Kidney capillary endothelial cell (primary cell): ENCODE results near the gene PRIMPOL.
A peak's percentile ranks its signal among the peaks of the same experiment; 100 is the strongest.
"Not testable (repeated sequence)": the region's sequence is repeated elsewhere in the genome, so short reads cannot be mapped to it uniquely, and the experiment has no call there.

ENCODE experiments used
- DNase-seq: peaks from one replicate; pipeline ENCODE4 v3.0.0-alpha.2; 2018; ENCODE audit warnings: low spot score

PRIMPOL gene

DNA sequence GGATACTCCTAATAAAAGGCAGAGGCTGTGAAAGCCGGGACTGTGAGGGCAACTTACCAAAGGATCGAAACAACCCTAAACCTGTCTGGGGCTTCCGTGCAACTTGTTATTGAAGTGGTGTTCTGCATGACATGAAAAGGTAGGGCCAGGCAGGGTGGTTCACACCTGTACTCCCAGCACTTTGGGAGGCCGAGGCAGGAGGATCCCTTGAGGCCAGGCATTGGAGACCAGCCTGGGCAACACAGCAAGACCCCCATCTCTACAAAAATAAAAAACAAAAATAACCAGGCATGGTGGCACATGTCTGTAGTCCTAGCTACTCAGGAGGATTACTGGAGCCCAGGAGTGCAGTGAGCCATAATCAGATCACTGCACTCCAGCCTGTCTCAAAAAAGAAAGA lies 12.6 kb upstream of the PRIMPOL start:
- no peak for DNase-seq

DNA sequence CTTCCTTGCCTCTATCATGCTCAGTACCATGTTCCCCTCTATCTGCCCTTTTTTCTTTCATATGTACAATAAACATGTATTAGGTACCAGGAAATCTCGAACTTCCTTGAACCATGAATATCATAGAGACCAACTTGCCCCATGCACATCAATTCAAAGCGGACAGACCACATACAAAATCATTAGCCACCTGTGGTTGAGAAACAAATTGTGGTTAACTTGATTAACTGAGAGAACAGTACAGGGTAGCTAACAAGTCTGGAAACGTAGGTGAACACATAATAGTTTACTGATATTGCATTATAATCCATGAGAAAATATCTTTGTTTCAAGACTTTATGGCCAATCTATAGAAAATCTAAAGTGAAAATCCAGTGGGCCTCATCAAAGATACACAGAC lies 8.5 kb upstream of the PRIMPOL start:
- no peak for DNase-seq

- DNase-seq: no peak
Observed at GRCh38 chr4:184641451-184641850, 8.1 kb upstream of the PRIMPOL start.

DNA sequence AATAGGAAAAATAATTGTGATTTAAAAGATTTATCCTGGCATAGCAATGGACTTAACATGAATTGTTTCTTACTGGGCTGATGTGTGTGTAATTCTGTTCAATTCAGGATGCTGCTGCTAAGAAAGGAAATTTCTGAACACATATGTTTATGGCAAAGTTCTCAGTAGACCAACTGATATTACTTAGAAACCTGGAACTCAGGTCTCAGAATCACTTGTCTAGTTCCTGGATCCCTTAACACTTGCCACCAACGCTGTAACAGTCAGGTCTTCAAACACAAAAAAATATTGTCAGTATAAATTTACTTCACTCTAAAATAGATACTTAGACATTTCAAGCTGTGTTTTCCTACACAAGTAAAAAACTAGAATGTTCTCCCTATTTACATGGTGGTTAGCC lies 5.8 kb upstream of the PRIMPOL start:
- DNase-seq: no peak

- peak; percentile 47 for DNase-seq
Observed at GRCh38 chr4:184644553-184645307, 4.8 kb upstream of the PRIMPOL start.

DNA sequence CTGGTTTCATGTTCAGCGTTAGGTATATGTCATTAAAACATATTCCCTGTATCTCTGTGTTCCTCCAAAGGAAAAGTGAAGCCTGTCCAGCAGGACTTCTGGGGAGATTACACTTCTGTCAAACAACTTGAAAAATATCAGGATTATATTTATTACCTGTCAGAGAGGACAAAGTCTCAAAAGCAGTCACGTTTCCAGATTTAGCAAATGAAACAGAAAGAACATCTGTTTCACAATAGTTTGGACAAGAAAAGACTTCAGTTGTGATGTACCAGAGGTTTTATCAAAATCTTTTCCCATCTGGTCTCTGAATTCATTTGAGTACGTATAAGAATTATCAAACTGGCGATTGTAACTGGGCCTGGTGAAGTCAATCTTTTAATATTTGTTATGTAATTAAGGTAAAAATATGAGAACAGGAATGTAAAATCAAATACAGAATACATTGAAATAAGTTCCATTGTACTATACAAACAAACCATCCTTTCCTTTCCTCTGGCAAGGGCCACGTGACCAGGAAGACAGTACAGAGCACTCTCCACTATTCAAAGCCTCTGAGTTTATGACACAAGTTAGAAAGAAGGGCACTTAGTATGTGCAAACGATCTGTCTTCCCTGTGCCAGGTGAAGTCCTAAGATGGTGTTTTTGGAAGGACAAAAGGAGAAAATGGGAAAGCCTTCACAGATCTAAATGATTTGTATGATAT lies 3.5 kb upstream of the PRIMPOL start:
- no peak for DNase-seq

- DNase-seq: peak; percentile 37
Observed at GRCh38 chr4:184647266-184648053, 2.1 kb upstream of the PRIMPOL start.

GRCh38 chr4:184648054-184648312 lies 1.6 kb upstream of the PRIMPOL start:
- no peak for DNase-seq

- no peak for DNase-seq
Observed at GRCh38 chr4:184648313-184649025, 1.1 kb upstream of the PRIMPOL start.

DNA sequence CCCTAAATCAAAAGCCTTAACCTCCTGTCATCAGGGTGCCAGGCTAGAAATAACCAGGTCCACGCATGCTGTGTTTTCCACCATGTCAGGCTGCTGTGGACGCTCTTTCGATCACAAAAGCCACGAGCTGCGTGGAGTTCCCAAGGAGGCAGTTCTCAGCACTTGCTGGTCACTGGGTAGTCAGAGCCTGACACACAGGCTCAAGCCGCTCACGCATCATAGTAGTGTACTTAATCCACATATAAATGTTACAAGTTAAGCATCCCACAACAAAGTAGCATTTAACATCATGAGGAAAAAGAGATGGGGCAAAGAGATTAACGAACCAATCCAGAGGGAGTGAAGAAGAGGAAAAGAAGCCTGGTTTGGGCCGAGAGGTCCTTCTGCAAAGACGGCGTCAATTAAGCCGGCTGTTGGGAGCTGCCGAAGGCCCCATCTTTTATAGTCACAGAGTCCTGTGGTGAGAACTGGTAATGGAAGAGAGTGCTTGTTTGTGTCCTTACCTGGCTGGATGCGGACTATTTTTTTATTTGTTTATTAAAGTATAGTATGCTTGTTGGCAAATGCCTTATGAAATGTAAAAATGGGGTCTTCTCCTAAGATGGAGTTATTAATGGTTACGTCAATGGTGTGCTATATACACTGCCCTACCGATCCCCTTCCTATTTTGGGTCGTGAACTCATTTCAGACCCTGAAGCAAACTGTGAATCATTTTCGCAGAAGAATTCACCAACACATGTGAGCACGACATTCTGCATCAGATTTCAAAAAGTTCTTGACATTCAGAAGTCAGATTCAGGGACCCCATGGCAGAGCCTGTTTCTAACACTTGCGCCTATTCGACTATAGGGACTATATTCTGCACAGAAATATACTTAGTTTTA lies 675 bp downstream of the PRIMPOL start:
- DNase-seq: peak; percentile 42

DNA sequence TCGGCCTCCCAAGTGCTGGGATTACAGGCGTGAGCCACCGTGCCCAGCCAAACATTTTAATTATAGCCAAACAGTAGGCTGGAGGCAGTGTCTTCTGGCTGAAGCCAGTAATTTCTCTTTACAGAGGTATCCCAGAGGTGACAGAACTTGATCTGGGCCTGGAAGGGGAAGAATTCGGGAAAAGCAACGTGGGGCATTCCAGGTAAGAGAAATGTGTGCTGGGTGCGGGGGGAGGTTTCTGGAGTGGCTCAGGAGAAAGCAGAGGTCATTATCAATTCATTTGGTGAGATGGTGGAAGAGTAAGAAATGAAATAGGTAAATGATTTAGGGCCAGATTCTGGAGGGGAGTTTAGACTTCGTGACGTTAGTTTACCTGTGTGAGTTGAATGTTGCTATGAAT lies 2.4 kb downstream of the PRIMPOL start:
- DNase-seq: no peak

- DNase-seq: not testable (repeated sequence)
Observed at GRCh38 chr4:184652681-184653080, 3.1 kb downstream of the PRIMPOL start.

GRCh38 chr4:184653650-184654049 lies 4.1 kb downstream of the PRIMPOL start:
- no peak for DNase-seq

DNA sequence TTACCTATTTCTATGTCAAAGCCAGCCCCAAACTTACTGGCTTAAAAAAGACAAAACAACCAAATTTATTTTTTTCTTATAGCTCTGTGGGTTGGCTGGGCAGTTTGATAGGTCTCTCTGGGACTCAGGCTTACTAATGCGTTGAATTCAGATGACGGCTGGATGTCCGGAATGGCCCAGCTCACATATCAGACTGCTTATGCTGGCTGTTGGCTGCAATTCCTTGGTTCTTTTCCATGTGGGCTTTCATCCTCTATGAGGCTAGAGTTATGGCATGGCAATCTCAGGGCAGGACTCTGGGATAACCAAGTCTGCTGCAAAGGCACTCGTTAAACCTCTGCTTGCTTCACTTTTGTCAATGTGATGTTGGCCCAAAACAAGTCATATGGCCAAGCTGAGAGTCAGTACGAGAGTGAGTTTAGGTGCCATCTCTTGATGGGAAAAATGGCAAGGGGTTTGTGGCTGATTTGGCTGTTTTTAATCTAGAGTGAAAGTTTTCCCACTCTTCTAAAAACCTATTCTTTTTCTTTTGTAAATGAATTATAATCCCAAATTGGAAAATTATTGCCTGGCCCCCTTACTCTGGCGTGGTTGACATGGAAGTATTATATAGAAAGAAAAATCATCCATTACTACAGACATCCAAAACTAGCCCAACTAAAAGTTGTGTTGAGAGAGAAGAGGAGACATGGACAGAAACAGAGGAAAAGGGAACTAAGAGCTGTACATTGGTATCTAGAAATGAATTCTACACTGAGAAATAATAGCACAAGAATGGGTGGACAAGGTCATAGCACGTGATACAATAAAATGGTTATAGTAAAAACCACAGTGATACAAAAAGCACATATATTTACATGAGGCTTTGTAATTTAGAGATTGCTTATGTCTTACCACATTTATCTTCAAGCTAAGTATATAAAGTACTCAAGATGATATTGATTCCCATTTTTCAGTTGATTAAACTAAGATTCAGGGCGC lies 6.6 kb downstream of the PRIMPOL start:
- DNase-seq: no peak

GRCh38 chr4:184657144-184657543 lies 7.6 kb downstream of the PRIMPOL start:
- DNase-seq: no peak

DNA sequence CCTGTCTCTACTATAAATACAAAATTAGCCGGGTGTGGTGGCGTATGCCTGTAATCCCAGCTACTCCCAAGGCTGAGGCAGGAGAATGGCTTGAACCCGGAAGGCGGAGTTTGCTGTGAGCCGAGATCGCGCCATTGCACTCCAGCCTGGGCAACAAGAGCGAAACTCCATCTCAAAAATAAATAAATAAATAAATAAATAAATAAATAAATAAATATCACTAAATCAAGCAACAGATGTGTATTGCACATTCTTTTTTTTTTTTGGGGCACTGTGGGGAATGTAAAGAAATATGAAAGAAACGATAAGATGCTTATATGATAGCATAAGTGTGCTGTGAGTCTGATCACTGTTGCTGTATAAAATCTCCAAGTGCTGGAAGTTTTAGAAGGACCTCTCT lies 8.3 kb downstream of the PRIMPOL start:
- not testable (repeated sequence) for DNase-seq

DNA sequence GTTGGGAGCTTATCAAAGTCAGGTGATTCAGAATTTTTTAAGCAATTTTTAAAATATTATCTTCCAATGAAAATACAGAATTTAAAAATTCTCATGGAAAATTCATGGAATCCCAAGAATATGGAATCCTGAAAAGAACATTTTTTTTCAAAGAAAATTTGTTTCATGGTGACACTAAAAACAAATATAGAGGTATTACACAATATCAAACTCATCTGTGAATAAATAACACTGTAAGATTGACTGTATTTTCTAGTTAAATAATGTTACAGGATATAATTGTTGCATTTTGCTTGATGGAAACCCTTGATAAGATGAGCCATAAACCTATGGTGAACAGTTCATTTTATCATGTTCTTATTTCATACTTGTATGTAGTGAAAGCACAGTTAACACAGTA lies 11.4 kb downstream of the PRIMPOL start:
- DNase-seq: no peak

- peak; percentile 27 for DNase-seq
Observed at GRCh38 chr4:184662236-184662635, 12.7 kb downstream of the PRIMPOL start.

GRCh38 chr4:184664445-184665210 lies 15.1 kb downstream of the PRIMPOL start:
- DNase-seq: no peak
